SK-N-SH (cell line): Measurements from ENCODE around the gene ANKS1B. TPM values are rescaled to one million over a fixed set of nuclear protein-coding genes. Genes with fewer than 3 reads are reported as not detected.

Experiments used
- CTCF ChIA-PET: fragments of 300-600, 350-600 bp; formaldehyde crosslinking; extraction: SDS; loops from one replicate; lab custom pipeline; 2021; lab: Yijun Ruan, JAX
- POLR2A ChIA-PET: fragments of 350-600 bp; sonication (Branson Sonifier 250); formaldehyde crosslinking; extraction: SDS; loops from one replicate; lab custom pipeline; 2020; ENCODE audit warnings: antibody characterized with exemption, inconsistent platforms; lab: Yijun Ruan, JAX
- DNase-seq: peaks from one replicate; pipeline ENCODE4 v3.0.0; 2012
- H2AFZ ChIP-seq: fragments of 200-600 bp; sonication (generic); 2 replicates; pipeline ENCODE4 v1.8.1; 2016; ENCODE audit warnings: antibody characterized with exemption, mild to moderate bottlenecking, low read depth
- H3F3A ChIP-seq: fragments of 200-600 bp; sonication (generic); replicated peaks from 2 replicates; pipeline ENCODE3; 2016; ENCODE audit warnings: antibody characterized with exemption, mild to moderate bottlenecking; ENCODE audit not compliant: insufficient read depth
- H3K27ac ChIP-seq, 2 experiments: fragments of 200-500 bp in 1 of 2; fragments of 200-600 bp in 1 of 2; sonication (Bioruptor generic) in 1 of 2; sonication (generic), shearing (Covaris generic) in 1 of 2; 2 replicates each; pipeline versions ENCODE4 v1.5.1 to v1.6.1; 2014 to 2016; ENCODE audit warnings: low read depth in 2 of 2, inconsistent platforms in 1 of 2, low read length in 1 of 2, mild to moderate bottlenecking in 1 of 2, mixed read lengths in 1 of 2
- H3K27me3 ChIP-seq: fragments of 200-600 bp; sonication (generic), shearing (Covaris generic); 2 replicates; pipeline ENCODE4 v1.6.1; 2016; ENCODE audit warnings: mixed run types; ENCODE audit not compliant: insufficient read depth
- H3K36me3 ChIP-seq, 2 experiments: fragments of 200-500 bp in 1 of 2; fragments of 200-600 bp in 1 of 2; sonication (Bioruptor generic) in 1 of 2; sonication (generic) in 1 of 2; replicated peaks in 1 of 2; 2 replicates each; pipeline versions ENCODE3 to v1.5.1; 2014 to 2016; ENCODE audit warnings: low read length in 1 of 2, mild to moderate bottlenecking in 1 of 2; ENCODE audit not compliant: insufficient read depth in 2 of 2, control insufficient read depth in 1 of 2
- H3K4me1 ChIP-seq, 2 experiments: fragments of 200-500 bp in 1 of 2; fragments of 200-600 bp in 1 of 2; sonication (Bioruptor generic) in 1 of 2; sonication (generic), shearing (Covaris generic) in 1 of 2; 2 replicates each; pipeline versions ENCODE4 v1.5.1 to v1.6.1; 2014 to 2016; ENCODE audit warnings: low read depth in 1 of 2, low read length in 1 of 2, mixed run types in 1 of 2; ENCODE audit not compliant: insufficient read depth in 2 of 2, control insufficient read depth in 1 of 2
- H3K4me2 ChIP-seq: fragments of 200-600 bp; sonication (generic), shearing (Covaris generic); 2 replicates; pipeline ENCODE4 v1.6.1; 2017; ENCODE audit warnings: mixed run types
- H3K4me3 ChIP-seq, 2 experiments: fragments of 200-500 bp in 1 of 2; fragments of 200-600 bp in 1 of 2; sonication (Bioruptor generic) in 1 of 2; sonication (generic), shearing (Covaris generic) in 1 of 2; 2 replicates each; pipeline versions ENCODE4 v1.5.1 to v1.8.1; 2014 to 2016; ENCODE audit warnings: low read depth in 2 of 2, inconsistent platforms in 1 of 2, low read length in 1 of 2, mild to moderate bottlenecking in 1 of 2, mixed read lengths in 1 of 2, moderate library complexity in 1 of 2
- H3K79me2 ChIP-seq: fragments of 200-600 bp; sonication (generic); 2 replicates; pipeline ENCODE4 v1.8.1; 2017; ENCODE audit warnings: mild to moderate bottlenecking; ENCODE audit not compliant: insufficient read depth
- H3K9ac ChIP-seq: fragments of 200-600 bp; sonication (generic); 2 replicates; pipeline ENCODE4 v1.6.1; 2017; ENCODE audit warnings: mixed run types
- H3K9me2 ChIP-seq: fragments of 200-600 bp; sonication (generic); 2 replicates; pipeline ENCODE4 v1.6.1; 2017; ENCODE audit warnings: mixed run types
- H3K9me3 ChIP-seq: fragments of 200-600 bp; sonication (generic); 2 replicates; pipeline ENCODE4 v1.6.1; 2017; ENCODE audit warnings: mixed run types, mild to moderate bottlenecking, moderate library complexity
- H4K20me1 ChIP-seq: fragments of 200-600 bp; sonication (generic); 2 replicates; pipeline ENCODE4 v1.6.1; 2017; ENCODE audit warnings: mild to moderate bottlenecking, mixed run types; ENCODE audit not compliant: insufficient read depth
- CHD2 ChIP-seq: fragments of 150-350 bp; IDR thresholded peaks from 2 replicates; pipeline ENCODE4 v1.6.1; 2018; ENCODE audit warnings: low read length; ENCODE audit not compliant: partially characterized antibody
- ELF1 ChIP-seq: IDR thresholded peaks from 2 replicates; pipeline ENCODE4 v1.4.0; 2012
- FOXM1 ChIP-seq: IDR thresholded peaks from 2 replicates; pipeline ENCODE4 v1.4.0; 2012; ENCODE audit warnings: low read depth, mild to moderate bottlenecking
- GATA2 ChIP-seq: sonication (generic); formaldehyde crosslinking; IDR thresholded peaks from 2 replicates; pipeline ENCODE4 v1.5.0; 2020; ENCODE audit warnings: mild to moderate bottlenecking, missing genetic modification reagents
- MEF2A ChIP-seq: IDR thresholded peaks from 2 replicates; pipeline ENCODE4 v1.4.0; 2012; ENCODE audit warnings: low read depth, borderline replicate concordance
- NFIC ChIP-seq: IDR thresholded peaks from 2 replicates; pipeline ENCODE4 v1.4.0; 2012; ENCODE audit warnings: borderline replicate concordance
- POLR2AphosphoS5 ChIP-seq: IDR thresholded peaks from 2 replicates; pipeline ENCODE4 v1.6.1; 2012; ENCODE audit warnings: low read depth, low read length
- RFX5 ChIP-seq: IDR thresholded peaks from 2 replicates; pipeline ENCODE4 v1.6.1; 2012; ENCODE audit warnings: mild to moderate bottlenecking, improper control_type of control experiment, low read length
- TAF1 ChIP-seq: IDR thresholded peaks from 2 replicates; pipeline ENCODE4 v1.6.1; 2012; ENCODE audit warnings: low read depth, mild to moderate bottlenecking, low read length, moderate library complexity, borderline replicate concordance
- TCF12 ChIP-seq: IDR thresholded peaks from 2 replicates; pipeline ENCODE4 v1.4.0; 2012
- YY1 ChIP-seq: IDR thresholded peaks from 2 replicates; pipeline ENCODE4 v1.4.0; 2012; ENCODE audit warnings: low read depth, mild to moderate bottlenecking
- WGBS: methylation state at CpG from one replicate; pipeline ENCODE4 v1.1.6; 2017; ENCODE audit warnings: low lambda C conversion rate; 5-methylcytosine and 5-hydroxymethylcytosine counted together
- polyA plus RNA-seq, 3 experiments: library from polyadenylated mRNA; depleted of rRNA; stranded (reverse); fragments of >200 nt; gene quantifications; 2 replicates each; pipeline ENCODE4 v1.2.3, GENCODE V29; 2012
- TF ChIP-seq, protein P1 (sequence below): fragments of 150-350 bp; IDR thresholded peaks from 2 replicates; pipeline ENCODE4 v1.6.1; 2016; ENCODE audit warnings: mild to moderate bottlenecking, low read depth, low read length
- TF ChIP-seq, protein P2 (sequence below): fragments of 150-350 bp; IDR thresholded peaks from 2 replicates; pipeline ENCODE4 v1.6.1; 2017; ENCODE audit warnings: antibody characterized with exemption, low read length, low read depth, borderline replicate concordance
- TF ChIP-seq, protein P3 (sequence below): fragments of 200-600 bp; sonication (generic); IDR thresholded peaks from 2 replicates; pipeline ENCODE4 v1.6.1; 2017; ENCODE audit warnings: antibody characterized with exemption, mild to moderate bottlenecking, moderate library complexity
- TF ChIP-seq, protein P4 (sequence below): IDR thresholded peaks from 2 replicates; pipeline ENCODE4 v1.4.0; 2012; ENCODE audit warnings: low read depth, borderline replicate concordance

ANKS1B gene
- polyA plus RNA-seq, 1 of the 3 experiments (the other 2 are of a cell fraction): 1.8 TPM

DNA sequence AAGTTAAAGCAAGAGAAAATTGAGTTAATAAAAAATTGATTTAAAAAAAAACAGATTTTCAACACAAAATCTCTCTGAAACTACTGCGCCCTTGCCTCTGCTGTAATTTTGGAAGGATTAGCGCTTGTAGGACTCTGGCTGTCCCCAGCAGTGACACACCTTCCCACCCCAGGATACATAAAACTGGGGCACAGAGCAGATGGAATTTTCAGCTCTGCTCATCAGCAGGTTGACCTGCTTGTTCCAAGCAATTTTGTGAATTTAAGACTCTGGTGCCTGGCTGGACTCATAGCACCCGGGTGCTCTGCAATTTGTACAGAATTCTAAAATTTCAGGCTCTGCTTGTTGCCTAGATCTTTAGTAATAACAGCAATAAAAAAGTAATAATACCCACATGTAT, 595.0 kb downstream of the ANKS1B start (continued):
- TF ChIP-seq, protein P1, sequence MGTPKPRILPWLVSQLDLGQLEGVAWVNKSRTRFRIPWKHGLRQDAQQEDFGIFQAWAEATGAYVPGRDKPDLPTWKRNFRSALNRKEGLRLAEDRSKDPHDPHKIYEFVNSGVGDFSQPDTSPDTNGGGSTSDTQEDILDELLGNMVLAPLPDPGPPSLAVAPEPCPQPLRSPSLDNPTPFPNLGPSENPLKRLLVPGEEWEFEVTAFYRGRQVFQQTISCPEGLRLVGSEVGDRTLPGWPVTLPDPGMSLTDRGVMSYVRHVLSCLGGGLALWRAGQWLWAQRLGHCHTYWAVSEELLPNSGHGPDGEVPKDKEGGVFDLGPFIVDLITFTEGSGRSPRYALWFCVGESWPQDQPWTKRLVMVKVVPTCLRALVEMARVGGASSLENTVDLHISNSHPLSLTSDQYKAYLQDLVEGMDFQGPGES: no peak
- TF ChIP-seq, protein P2, sequence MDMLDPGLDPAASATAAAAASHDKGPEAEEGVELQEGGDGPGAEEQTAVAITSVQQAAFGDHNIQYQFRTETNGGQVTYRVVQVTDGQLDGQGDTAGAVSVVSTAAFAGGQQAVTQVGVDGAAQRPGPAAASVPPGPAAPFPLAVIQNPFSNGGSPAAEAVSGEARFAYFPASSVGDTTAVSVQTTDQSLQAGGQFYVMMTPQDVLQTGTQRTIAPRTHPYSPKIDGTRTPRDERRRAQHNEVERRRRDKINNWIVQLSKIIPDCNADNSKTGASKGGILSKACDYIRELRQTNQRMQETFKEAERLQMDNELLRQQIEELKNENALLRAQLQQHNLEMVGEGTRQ: no peak
- TF ChIP-seq TAF1: no peak

DNA sequence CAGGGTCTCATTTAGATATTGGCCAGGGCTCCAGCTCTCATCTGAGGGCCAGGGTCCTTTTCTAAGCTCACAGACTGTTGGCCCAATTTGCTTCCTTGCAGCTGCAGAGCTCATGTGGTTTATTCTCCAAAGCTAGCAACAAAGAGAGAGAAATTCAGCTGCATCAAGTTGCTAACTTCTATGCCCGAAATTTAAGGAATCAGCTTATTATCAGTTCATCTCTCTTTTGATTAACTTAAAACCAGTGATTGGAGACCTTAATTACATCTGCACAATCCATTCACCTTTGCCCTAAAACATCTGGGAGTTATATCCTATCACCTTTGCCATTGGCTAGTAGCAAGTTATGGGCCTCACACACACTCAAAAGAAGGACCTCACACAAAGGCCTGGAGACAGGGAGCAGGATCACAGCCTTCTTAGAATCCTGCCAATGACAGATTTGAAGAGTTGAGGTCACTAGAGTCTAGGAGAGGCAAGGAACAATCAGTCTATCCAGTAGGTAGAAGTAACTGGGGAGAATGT, 596.0 kb downstream of the ANKS1B start:
- Histone ChIP-seq H3F3A (no peaks in the 10 kb centered on the region), H3K79me2 (no peaks in the 10 kb centered on the region), H3K27me3 (no peaks in the 10 kb centered on the region), H3K9me3 (no peaks in the 10 kb centered on the region), H3K36me3 (no peaks in the 10 kb centered on the region), H3K9ac (no peak overlapping the region), H3K4me1 (peaks cover 0 to 3% of the 10 kb centered on the region in 2 experiments; a peak in 2 of 4 replicates), H2AFZ (no peak overlapping the region), H3K4me3 (no peak overlapping the region), H3K9me2 (no peaks in the 10 kb centered on the region), H3K4me2 (no peak overlapping the region), H4K20me1 (no peaks in the 10 kb centered on the region), H3K27ac (no peak overlapping the region)
- TF ChIP-seq CHD2 (no peak), TCF12 (no peak), NFIC (no peak), RFX5 (no peak), ELF1 (no peak), POLR2AphosphoS5 (no peak), GATA2 (CRISPR knock-in tag) (no peak), FOXM1 (no peak), MEF2A (no peak), YY1 (no peak)
- TF ChIP-seq, protein P3, sequence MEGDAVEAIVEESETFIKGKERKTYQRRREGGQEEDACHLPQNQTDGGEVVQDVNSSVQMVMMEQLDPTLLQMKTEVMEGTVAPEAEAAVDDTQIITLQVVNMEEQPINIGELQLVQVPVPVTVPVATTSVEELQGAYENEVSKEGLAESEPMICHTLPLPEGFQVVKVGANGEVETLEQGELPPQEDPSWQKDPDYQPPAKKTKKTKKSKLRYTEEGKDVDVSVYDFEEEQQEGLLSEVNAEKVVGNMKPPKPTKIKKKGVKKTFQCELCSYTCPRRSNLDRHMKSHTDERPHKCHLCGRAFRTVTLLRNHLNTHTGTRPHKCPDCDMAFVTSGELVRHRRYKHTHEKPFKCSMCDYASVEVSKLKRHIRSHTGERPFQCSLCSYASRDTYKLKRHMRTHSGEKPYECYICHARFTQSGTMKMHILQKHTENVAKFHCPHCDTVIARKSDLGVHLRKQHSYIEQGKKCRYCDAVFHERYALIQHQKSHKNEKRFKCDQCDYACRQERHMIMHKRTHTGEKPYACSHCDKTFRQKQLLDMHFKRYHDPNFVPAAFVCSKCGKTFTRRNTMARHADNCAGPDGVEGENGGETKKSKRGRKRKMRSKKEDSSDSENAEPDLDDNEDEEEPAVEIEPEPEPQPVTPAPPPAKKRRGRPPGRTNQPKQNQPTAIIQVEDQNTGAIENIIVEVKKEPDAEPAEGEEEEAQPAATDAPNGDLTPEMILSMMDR: no peak
- TF ChIP-seq, protein P1: no peak
- TF ChIP-seq, protein P2: no peak
- TF ChIP-seq, protein P4, sequence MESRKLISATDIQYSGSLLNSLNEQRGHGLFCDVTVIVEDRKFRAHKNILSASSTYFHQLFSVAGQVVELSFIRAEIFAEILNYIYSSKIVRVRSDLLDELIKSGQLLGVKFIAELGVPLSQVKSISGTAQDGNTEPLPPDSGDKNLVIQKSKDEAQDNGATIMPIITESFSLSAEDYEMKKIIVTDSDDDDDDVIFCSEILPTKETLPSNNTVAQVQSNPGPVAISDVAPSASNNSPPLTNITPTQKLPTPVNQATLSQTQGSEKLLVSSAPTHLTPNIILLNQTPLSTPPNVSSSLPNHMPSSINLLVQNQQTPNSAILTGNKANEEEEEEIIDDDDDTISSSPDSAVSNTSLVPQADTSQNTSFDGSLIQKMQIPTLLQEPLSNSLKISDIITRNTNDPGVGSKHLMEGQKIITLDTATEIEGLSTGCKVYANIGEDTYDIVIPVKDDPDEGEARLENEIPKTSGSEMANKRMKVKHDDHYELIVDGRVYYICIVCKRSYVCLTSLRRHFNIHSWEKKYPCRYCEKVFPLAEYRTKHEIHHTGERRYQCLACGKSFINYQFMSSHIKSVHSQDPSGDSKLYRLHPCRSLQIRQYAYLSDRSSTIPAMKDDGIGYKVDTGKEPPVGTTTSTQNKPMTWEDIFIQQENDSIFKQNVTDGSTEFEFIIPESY: no peak
- ChIA-PET POLR2A (no interaction called here), CTCF (interaction anchor here (1.0 to 1.7 kb wide), 2 partner anchors 9 to 10 kb away, joined by 3 to 5 read pairs; no protein-coding TSS in a partner anchor)
- 38% methylated on average over 1 of the region's 1 CpG for WGBS
- DNase-seq: no peak
